Suprapubic skin (tissue), 4 donors: Measurements from ENCODE around the gene IFI6.

Experiments used
- EP300 ChIP-seq: sonication (generic); formaldehyde crosslinking; IDR thresholded peaks from one replicate; pipeline ENCODE4 v1.6.1; 2017; ENCODE audit warnings: antibody characterized with exemption
- POLR2A ChIP-seq, 2 donors: fragments of 450-650 bp; IDR thresholded peaks; one replicate each; pipeline ENCODE4 v1.6.1; 2017; ENCODE audit warnings: antibody characterized with exemption in 2 of 2, mild to moderate bottlenecking in 2 of 2, moderate library complexity in 2 of 2
- POLR2AphosphoS5 ChIP-seq, 3 donors: sonication (generic); formaldehyde crosslinking; IDR thresholded peaks; one replicate each; pipeline ENCODE4 v1.6.1; 2017; ENCODE audit warnings: antibody characterized with exemption in 3 of 3
- TF ChIP-seq, protein P1 (sequence below), 2 donors: fragments of 200-600 bp in 1 of 2; fragments of 450-650 bp in 1 of 2; sonication (generic) in 1 of 2; IDR thresholded peaks; one replicate each; pipeline ENCODE4 v1.5.1; 2016 to 2019; ENCODE audit warnings: antibody characterized with exemption in 2 of 2, mild to moderate bottlenecking in 1 of 2, moderate library complexity in 1 of 2

DNA sequence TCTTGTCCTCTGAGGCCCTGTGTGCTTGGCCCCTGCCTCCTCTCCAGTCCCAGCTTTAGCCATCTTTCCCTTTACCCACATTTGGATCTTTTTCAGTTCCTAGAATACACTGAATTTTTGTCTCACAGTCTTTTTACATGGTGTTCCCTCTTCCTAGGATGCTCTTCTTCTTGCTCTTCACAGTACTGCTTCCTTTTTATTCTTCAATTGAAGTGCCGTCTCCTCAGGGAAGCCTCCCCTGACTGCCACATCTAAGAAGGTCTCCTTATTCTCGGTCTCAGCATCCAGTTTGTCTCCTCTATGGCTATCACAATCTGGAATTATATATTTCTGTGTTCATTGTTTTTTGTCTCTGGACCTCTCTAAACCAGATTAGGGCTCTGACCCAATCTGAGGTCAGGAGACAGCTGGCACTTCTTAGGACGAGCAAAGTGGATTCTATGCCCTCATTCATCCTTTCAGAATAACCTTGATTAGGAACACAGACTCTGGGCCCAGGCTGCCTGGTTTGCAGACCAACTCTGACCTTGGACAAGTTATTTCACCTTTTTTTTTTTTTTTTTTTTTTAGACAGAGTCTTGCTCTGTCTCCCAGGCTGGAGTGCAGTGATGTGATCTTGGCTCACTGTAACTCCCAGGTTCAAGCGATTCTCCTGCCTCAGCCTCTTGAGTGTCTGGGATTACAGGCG, 33.8 kb downstream of the IFI6 start:
- TF ChIP-seq, protein P1, sequence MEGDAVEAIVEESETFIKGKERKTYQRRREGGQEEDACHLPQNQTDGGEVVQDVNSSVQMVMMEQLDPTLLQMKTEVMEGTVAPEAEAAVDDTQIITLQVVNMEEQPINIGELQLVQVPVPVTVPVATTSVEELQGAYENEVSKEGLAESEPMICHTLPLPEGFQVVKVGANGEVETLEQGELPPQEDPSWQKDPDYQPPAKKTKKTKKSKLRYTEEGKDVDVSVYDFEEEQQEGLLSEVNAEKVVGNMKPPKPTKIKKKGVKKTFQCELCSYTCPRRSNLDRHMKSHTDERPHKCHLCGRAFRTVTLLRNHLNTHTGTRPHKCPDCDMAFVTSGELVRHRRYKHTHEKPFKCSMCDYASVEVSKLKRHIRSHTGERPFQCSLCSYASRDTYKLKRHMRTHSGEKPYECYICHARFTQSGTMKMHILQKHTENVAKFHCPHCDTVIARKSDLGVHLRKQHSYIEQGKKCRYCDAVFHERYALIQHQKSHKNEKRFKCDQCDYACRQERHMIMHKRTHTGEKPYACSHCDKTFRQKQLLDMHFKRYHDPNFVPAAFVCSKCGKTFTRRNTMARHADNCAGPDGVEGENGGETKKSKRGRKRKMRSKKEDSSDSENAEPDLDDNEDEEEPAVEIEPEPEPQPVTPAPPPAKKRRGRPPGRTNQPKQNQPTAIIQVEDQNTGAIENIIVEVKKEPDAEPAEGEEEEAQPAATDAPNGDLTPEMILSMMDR (IDR thresholded peaks at IDR 0.05): no peak
- no peak for TF ChIP-seq POLR2A (IDR thresholded peaks at IDR 0.05)
- no peak for TF ChIP-seq EP300
- no peak for TF ChIP-seq POLR2AphosphoS5 (IDR thresholded peaks at IDR 0.05)
